ENCODE data around the gene HAGHL.

- no peak for TF ChIP-seq OSR1 (CRISPR knock-in tag; IDR thresholded peaks at IDR 0.05)
- TF ChIP-seq ARNTL (CRISPR knock-in tag; IDR thresholded peaks at IDR 0.05; ENCODE audit: borderline replicate concordance, low read depth): no peak
- no peak for TF ChIP-seq ISL1 (CRISPR knock-in tag; IDR thresholded peaks at IDR 0.05)
- TF ChIP-seq PPARA (CRISPR knock-in tag; IDR thresholded peaks at IDR 0.05; ENCODE audit: borderline replicate concordance): no peak
- no peak for TF ChIP-seq ZFP30 (CRISPR knock-in tag; IDR thresholded peaks at IDR 0.05)
- no peak for TF ChIP-seq CSDC2 (CRISPR knock-in tag; IDR thresholded peaks at IDR 0.05)
Observed at GRCh38 chr16:727291-727977, 528 bp downstream of the HAGHL start.

All from SK-N-SH treated with all-trans-retinoic acid at 6 μM for 48 hours (cell line).